B cell (primary cell): Measurements from ENCODE around the gene BLVRB. TPM values are rescaled to one million over a fixed set of nuclear protein-coding genes. Genes with fewer than 3 reads are reported as not detected.

Source experiments
- ATAC-seq: fragments of 200-7000 bp; cut with Tn5 transposase; one replicate; pipeline ENCODE4 v1.10.0; 2021; ENCODE audit warnings: low read depth, mild to moderate bottlenecking, moderate number of reproducible peaks, moderate library complexity
- CTCF ChIA-PET: fragments of 350-600 bp; sonication (Branson Sonifier 250); formaldehyde crosslinking; loops from one replicate; lab custom pipeline; 2021; ENCODE audit warnings: antibody characterized with exemption, inconsistent platforms; lab: Charles Lee
- POLR2A ChIA-PET: fragments of 350-600 bp; sonication (Branson Sonifier 250); formaldehyde crosslinking; loops from one replicate; lab custom pipeline; 2021; ENCODE audit warnings: antibody characterized with exemption; lab: Charles Lee
- DNase-seq: peaks from one replicate; pipeline ENCODE4 v3.0.0; 2013
- H2AFZ ChIP-seq: 2 replicates; pipeline ENCODE4 v1.6.1; 2012; ENCODE audit warnings: mild to moderate bottlenecking, low read depth, low read length; ENCODE audit not compliant: insufficient read depth, poor library complexity, severe bottlenecking
- H3K27ac ChIP-seq, 2 donors: 1 replicate in 1 of 2; 2 replicates in 1 of 2; pipeline ENCODE4 v1.5.1; 2012 to 2013; ENCODE audit warnings: low read length in 2 of 2, mild to moderate bottlenecking in 2 of 2, moderate library complexity in 1 of 2
- H3K27me3 ChIP-seq, 4 experiments: fragments of 200-600 bp in 1 of 4; sonication (generic) in 1 of 4; replicated peaks in 1 of 4; 1 replicate in 2 of 4; 2 replicates in 2 of 4; pipeline versions ENCODE4 v1.6.1 to v1.7.0; 2013 to 2016; ENCODE audit warnings: low read length in 3 of 4, mild to moderate bottlenecking in 2 of 4, mixed read lengths in 1 of 4, moderate library complexity in 1 of 4; ENCODE audit not compliant: insufficient read depth in 4 of 4, control insufficient read depth in 3 of 4; ENCODE audit errors: control extremely low read depth in 1 of 4
- H3K36me3 ChIP-seq, 2 experiments: replicated peaks in 1 of 2; 1 replicate in 1 of 2; 2 replicates in 1 of 2; pipeline versions ENCODE4 v1.6.1 to v1.7.1; 2013; ENCODE audit warnings: low read length in 1 of 2; ENCODE audit not compliant: insufficient read depth in 2 of 2, control insufficient read depth in 1 of 2; ENCODE audit errors: control extremely low read depth in 1 of 2, extremely low read depth in 1 of 2
- H3K4me1 ChIP-seq, 2 donors: fragments of 200-600 bp in 1 of 2; sonication (generic) in 1 of 2; 1 replicate in 1 of 2; 2 replicates in 1 of 2; pipeline versions ENCODE4 v1.5.1 to v1.6.1; 2013 to 2017; ENCODE audit warnings: low read length in 2 of 2; ENCODE audit not compliant: control insufficient read depth in 2 of 2, insufficient read depth in 2 of 2
- H3K4me2 ChIP-seq: replicated peaks from 2 replicates; pipeline ENCODE3; 2012; ENCODE audit warnings: mild to moderate bottlenecking, low read depth, low read length; ENCODE audit not compliant: poor library complexity, severe bottlenecking
- H3K4me3 ChIP-seq, 5 experiments: fragments of 200-600 bp in 1 of 5; sonication (generic) in 1 of 5; 1 replicate in 3 of 5; 2 replicates in 2 of 5; pipeline versions ENCODE4 v1.5.1 to v1.7.0; 2011 to 2016; ENCODE audit warnings: low read length in 4 of 5, mild to moderate bottlenecking in 4 of 5, low read depth in 2 of 5, control low read depth in 1 of 5, moderate library complexity in 1 of 5; ENCODE audit not compliant: insufficient read depth in 1 of 5; ENCODE audit errors: control extremely low read depth in 1 of 5, extremely low read depth in 1 of 5
- H3K79me2 ChIP-seq: fragments of 200-600 bp; sonication (generic); one replicate; pipeline ENCODE4 v1.6.0; 2016; ENCODE audit warnings: low read length; ENCODE audit not compliant: control insufficient read depth, insufficient read depth
- H3K9ac ChIP-seq: fragments of 200-600 bp; sonication (generic); 2 replicates; pipeline ENCODE4 v1.6.1; 2017; ENCODE audit warnings: mild to moderate bottlenecking, low read length, moderate library complexity
- H3K9me3 ChIP-seq, 3 donors: one replicate each; pipeline versions ENCODE4 v1.6.1 to v1.7.1; 2013; ENCODE audit warnings: low read length in 2 of 3; ENCODE audit not compliant: control insufficient read depth in 2 of 3, insufficient read depth in 1 of 3; ENCODE audit errors: control extremely low read depth in 1 of 3
- H4K20me1 ChIP-seq: 2 replicates; pipeline ENCODE4 v1.6.0; 2012; ENCODE audit warnings: mild to moderate bottlenecking, low read length; ENCODE audit not compliant: insufficient read depth, control insufficient read depth, poor library complexity, severe bottlenecking
- H3K27ac Mint-ChIP-seq: one replicate; pipeline ENCODE4 v1.8.0; 2021; ENCODE audit warnings: mixed read lengths
- H3K27me3 Mint-ChIP-seq: one replicate; pipeline ENCODE4 v1.8.0; 2021; ENCODE audit warnings: mixed read lengths
- H3K4me1 Mint-ChIP-seq: one replicate; pipeline ENCODE4 v1.8.0; 2021; ENCODE audit warnings: mixed read lengths
- H3K4me3 Mint-ChIP-seq: one replicate; pipeline ENCODE4 v1.8.0; 2021; ENCODE audit warnings: mixed read lengths
- H3K9me3 Mint-ChIP-seq: one replicate; pipeline ENCODE4 v1.8.0; 2022; ENCODE audit warnings: mixed read lengths; ENCODE audit not compliant: insufficient read depth
- CTCF ChIP-seq: fragments of 200-600 bp; IDR thresholded peaks from one replicate; pipeline ENCODE4 v1.8.0; 2022; ENCODE audit warnings: antibody characterized with exemption, mild to moderate bottlenecking
- EZH2 ChIP-seq: IDR thresholded peaks from 2 replicates; pipeline ENCODE4 v1.6.1; 2012; ENCODE audit warnings: borderline replicate concordance, low read depth, mild to moderate bottlenecking, moderate library complexity, low read length; ENCODE audit not compliant: insufficient read depth, poor library complexity, severe bottlenecking
- WGBS: methylation state at CpG from one replicate; pipeline ENCODE4 v1.1.5; 2013; ENCODE audit warnings: missing lambda C conversion rate; ENCODE audit not compliant: insufficient coverage; 5-methylcytosine and 5-hydroxymethylcytosine counted together
- intact Hi-C: fragments of 100-400 bp; cut with micrococcal nuclease; formaldehyde crosslinking; loops from one replicate; pipeline ENCODE4 v1.10.0; 2022
- polyA plus RNA-seq: library from polyadenylated mRNA; depleted of rRNA; stranded (reverse); fragments of >200 nt; gene quantifications from 2 replicates; pipeline ENCODE4 v1.2.3, GENCODE V29; 2012
- total RNA-seq, 2 donors: library from RNA; stranded (reverse); fragments of 120-200 nt in 1 of 2; gene quantifications; 1 replicate in 1 of 2; 2 replicates in 1 of 2; pipeline versions ENCODE4 v1.2.3 to v1.2.4, GENCODE V29; 2013 to 2022

Gene BLVRB
- total and polyA plus RNA-seq, 2 donors (not counting 1 experiment from before 2014, with no cell fraction given) = 14.2 to 23.2 TPM

DNA sequence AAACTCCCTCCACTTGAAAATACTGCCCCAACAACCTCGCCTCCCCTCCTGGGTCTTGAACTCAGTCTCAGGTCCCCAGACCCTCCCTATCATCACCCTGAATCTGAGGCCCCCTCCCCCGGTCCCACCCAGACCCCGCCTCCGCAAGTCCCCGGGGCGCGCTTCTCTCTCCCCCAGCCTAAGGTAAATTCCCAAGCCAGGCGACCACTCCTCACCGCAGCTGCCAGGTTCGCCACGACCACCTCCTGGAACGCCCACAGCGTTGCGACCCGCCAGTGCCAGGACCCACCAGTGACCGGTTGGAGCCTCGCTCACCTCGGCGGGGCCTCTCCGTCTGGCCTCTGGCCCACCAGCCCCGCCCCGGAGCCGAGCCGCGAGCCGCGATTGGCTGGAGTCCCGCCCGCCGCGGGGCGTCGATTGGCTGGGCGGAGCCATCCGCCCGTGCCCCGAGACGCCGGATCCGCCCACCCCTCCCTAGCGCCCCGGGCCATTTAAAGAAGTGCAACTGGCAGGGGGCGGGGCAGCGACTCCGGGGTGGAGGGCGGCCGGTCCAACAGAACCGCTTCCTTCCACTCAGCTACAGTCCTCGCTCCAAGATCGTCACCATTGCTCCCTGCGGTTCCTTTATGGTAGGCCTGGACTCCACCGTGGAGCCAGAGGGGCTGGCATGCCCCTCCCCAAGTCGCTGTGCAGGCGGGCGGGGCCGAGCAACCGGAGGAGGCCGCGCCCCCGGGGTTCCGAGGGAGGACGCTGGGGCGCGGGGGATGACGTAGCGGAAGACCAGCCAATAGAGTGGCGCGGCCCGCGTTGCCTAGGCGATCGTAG is 21.3 kb downstream of the BLVRB start, which contains the start of gene SERTAD3:
Gene SERTAD3, minus strand, starts transcription at position 336 of the 825 bp plus-strand sequence. CDS start 2,255 bp downstream, outside the sequence.
- peak; percentile 68 for ATAC-seq
- TF ChIP-seq EZH2 (no peak), CTCF (no peak)

More for the DNA sequence above, 21.3 kb downstream of the BLVRB start, which contains the start of gene SERTAD3:
- H2AFZ ChIP-seq = peak within 1 kb of the TSS; percentile 78
- peaks cover 23% of the 10 kb centered on the region for H4K20me1 ChIP-seq
- peak within 1 kb of the TSS; percentile 85 to 100 (median 95) for H3K4me3 ChIP-seq
- peak within 1 kb of the TSS; percentile 87 to 92 for H3K27ac ChIP-seq
- DNase-seq = peak; percentile 99
- ChIA-PET CTCF (interaction anchor here (1.1 to 5.6 kb wide), 9 partner anchors 18 to 139 kb away, joined by 4 to 87 read pairs (median 5); partner anchors contain the start of genes C19orf47, PLD3 and SERTAD1), POLR2A (interaction anchor here (0.6 to 3.7 kb wide), 11 partner anchors 10 to 162 kb away, joined by 3 to 63 read pairs (median 5); partner anchors contain the start of genes BLVRB, C19orf47, PLD3 and SERTAD1)
- H3K79me2 ChIP-seq = peaks cover 40% of the 10 kb centered on the region
- peaks cover 2 to 16% of the 10 kb centered on the region in 2 experiments for H3K36me3 ChIP-seq
- peak within 1 kb of the TSS; percentile 84 for H3K9ac ChIP-seq
- H3K27me3 ChIP-seq = no peaks in the 10 kb centered on the region
- WGBS = under 1% methylated on average over 72 of the region's 72 CpGs
- peak within 1 kb of the TSS; percentile 97 for H3K4me3 Mint-ChIP-seq
- H3K27ac Mint-ChIP-seq = peak within 1 kb of the TSS; percentile 95
- intact Hi-C loops = loop anchor here (1.0 to 5.0 kb wide), 12 partner anchors 9 to 818 kb away; partner anchors contain the start of genes AKT2, BLVRB, C19orf47 and HNRNPUL1
- peak within 1 kb of the TSS; percentile 95 for H3K4me2 ChIP-seq
- no peaks in the 10 kb centered on the region for H3K27me3 Mint-ChIP-seq
- H3K4me1 ChIP-seq = peaks cover 12% of the 10 kb centered on the region in 2 donors
- H3K9me3 Mint-ChIP-seq = no peaks in the 10 kb centered on the region
- peaks cover 28% of the 10 kb centered on the region for H3K4me1 Mint-ChIP-seq
- no peaks in the 10 kb centered on the region for H3K9me3 ChIP-seq
